GM18499 (cell line): ENCODE measurements around the gene DYRK1A.

Experiments used
- ATAC-seq: cut with Tn5 transposase; IDR thresholded peaks from one replicate; pipeline ENCODE4 v1.9.1; 2021; ENCODE audit warnings: moderate number of reproducible peaks; ENCODE audit not compliant: insufficient read depth, unreplicated experiment

Gene DYRK1A

GRCh38 chr21:37472581-37472980 lies 106.0 kb downstream of the DYRK1A start:
- ATAC-seq: no peak

GRCh38 chr21:37473491-37473890 lies 106.9 kb downstream of the DYRK1A start:
- no peak for ATAC-seq

GRCh38 chr21:37474342-37474741 lies 107.8 kb downstream of the DYRK1A start:
- no peak for ATAC-seq

GRCh38 chr21:37475186-37475868 lies 108.8 kb downstream of the DYRK1A start:
- no peak for ATAC-seq

- ATAC-seq: no peak
Observed at GRCh38 chr21:37478794-37479193, 112.2 kb downstream of the DYRK1A start.

DNA sequence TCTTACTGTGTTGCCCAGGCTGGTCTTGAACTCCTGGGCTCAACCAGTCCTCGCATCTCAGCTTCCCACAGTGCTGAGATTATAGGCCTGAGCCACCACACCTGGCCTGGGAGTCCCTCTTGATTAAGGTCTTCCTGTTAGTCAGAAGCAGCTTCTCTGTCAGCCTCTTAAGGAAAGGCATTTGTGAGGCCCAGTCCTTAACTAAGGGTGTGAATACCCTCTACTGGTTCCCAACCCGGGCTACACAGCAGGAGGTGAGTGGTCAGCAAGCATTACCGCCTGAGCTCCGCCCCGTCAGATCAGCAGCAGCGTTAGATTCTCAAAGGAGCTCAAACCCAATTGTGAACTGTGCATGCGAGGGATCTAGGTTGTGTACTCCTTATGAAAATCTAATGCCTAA lies 117.2 kb downstream of the DYRK1A start:
- ATAC-seq: no peak

DNA sequence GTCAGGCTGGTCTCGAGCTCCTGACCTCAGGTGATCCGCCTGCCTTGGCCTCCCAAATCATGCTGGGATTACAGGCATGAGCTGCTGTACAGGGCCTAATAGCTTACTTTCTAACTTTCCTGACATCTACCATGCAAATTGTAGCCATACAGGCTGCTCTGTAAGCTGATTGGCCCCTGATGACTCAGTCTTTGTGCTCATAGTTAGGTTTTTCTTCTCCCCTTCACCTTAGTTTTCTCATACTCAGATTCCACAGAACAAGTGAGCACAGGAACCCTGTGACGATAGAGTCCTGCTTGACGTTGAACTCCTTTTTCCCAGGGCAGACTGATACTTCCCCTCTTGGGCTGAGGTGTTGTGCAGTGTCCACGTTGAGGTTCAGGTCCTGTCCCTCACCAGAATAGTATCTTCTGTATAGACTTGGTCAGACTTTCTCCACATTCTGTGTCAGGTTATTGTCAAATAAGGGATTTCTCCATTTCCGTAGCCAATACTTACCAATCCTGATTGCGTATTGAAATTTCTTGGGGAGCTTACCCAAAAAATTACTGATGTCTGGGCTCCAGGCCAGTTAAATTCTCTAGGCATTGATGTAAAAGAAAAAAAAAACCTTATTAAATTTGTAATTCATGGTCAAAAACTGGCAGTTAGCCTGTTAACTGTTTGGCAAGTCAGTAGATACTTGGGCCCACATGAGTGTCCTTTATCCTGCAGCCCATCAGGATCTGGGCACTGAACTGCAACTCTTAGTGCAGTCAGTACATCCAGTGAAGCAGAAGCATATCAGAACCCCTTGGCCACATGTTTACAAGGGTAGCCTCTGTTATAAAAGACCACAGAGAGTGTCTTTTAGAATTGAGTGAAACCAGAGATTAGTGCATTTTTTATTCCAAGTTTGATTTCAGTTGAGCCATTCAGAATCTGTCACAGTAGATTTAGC lies 118.2 kb downstream of the DYRK1A start:
- no peak for ATAC-seq

DNA sequence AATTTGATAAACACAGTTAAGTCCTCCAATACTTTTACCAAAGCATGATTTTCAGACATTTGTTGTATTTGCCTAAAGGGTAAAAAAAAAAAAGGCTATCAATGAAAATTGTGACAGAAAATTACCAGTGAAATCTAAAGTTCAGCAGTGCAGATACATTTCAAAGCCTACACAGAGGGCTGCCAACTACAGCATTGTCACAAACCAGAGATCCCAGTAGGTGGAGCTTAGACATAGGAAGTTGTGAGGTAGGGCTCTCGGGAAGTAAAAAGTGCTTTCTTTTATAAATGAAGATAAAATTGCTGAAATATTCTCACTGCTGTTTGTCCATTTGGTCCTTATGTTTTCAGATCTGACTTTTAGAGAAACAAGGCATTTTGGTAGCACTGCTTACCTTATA lies 123.0 kb downstream of the DYRK1A start:
- ATAC-seq: no peak

GRCh38 chr21:37490084-37490483 lies 123.5 kb downstream of the DYRK1A start:
- ATAC-seq: no peak

DNA sequence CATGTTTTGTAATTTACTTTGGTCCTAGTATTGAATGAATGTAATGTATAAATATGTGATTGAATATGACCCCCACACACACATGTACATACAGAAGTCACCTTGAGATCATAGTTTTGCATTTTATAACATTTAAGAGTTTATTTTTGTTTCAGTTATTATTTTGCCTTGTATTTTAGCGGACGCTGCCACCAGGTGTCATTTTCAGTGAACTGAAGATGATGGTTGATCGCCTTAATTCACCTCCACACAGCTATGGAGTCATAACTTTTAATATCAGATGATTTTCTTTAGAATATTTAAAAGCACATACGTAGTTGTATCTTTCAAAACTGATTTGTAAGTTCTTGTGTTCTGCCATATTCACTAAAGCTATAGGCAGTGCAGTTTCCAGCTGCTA lies 130.4 kb downstream of the DYRK1A start:
- ATAC-seq: no peak

- ATAC-seq: no peak
Observed at GRCh38 chr21:37498664-37499063, 132.1 kb downstream of the DYRK1A start.

- no peak for ATAC-seq
Observed at GRCh38 chr21:37502947-37503346, 136.4 kb downstream of the DYRK1A start.

GRCh38 chr21:37503848-37504467 lies 137.4 kb downstream of the DYRK1A start:
- ATAC-seq: no peak

- no peak for ATAC-seq
Observed at GRCh38 chr21:37505963-37506362, 139.4 kb downstream of the DYRK1A start.

- ATAC-seq: no peak
Observed at GRCh38 chr21:37507716-37508115, 141.1 kb downstream of the DYRK1A start.

- no peak for ATAC-seq
Observed at GRCh38 chr21:37508341-37508740, 141.8 kb downstream of the DYRK1A start.

DNA sequence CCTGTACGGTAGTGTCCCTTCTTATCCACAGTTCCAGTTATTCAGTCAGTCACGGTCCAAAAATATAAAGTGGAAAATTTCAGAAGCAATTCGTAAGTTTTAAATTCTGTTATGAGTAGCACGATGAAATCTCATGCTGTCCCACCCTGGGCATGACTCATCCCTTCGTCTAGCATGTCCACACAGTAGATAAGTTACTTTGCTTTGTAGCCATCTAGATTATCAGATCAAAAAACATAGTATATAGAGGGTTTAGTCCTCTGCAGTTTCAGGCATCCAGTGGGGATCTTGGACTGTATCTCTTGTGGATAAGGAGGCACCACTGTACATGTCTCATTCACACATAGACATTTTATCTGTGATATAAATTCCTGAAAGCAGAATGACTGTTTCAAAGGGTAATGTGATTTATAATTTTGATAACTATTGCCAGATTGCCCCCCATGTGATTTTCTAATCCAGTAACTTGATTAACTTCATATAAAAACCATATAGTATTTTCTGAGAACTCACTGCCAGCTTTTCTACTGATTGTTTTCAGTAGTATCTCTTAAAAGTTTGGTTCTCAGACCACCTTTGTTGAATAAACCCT lies 143.3 kb downstream of the DYRK1A start:
- ATAC-seq: no peak

- no peak for ATAC-seq
Observed at GRCh38 chr21:37511848-37512247, 145.3 kb downstream of the DYRK1A start.

- ATAC-seq: no peak
Observed at GRCh38 chr21:37513383-37513782, 146.8 kb downstream of the DYRK1A start.

DNA sequence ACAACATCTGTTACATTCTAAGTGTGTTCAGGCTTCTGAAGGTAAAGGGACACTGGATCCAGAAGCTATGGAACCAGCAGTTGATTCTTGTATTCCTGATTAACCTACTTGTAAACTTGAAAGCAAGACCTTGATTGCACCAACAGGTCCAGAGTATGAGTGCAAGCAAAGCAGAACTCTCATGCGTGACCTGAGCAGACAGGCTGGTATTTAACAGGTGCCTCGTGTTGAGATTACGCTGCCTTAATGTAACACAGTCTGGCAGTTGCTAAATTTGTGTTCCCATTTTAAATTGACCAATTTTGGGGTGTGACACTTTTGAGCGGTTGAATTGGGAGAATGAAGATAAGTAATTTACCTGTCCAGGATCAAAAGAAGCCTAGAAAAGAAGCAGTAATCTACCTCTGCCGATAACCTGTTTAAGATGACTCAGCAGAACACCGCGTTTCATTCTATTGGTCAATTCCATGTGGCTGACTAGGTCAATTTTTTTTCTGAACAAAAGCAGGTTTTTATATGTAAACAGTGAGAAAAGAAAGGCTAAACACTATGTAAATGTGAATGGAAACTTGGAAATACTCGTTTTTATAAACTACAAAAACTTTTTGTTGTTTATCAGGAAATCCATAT lies 147.6 kb downstream of the DYRK1A start:
- ATAC-seq: no peak
